Stimulated activated CD8-positive, alpha-beta memory T cell treated with anti-CD3 and anti-CD28 coated beads, Interleukin-7, amount 100 ng/mL, for 24 hours (primary cell): ENCODE results near the gene UBASH3B.

Experiments used
- DNase-seq: peaks from one replicate; pipeline ENCODE4 v3.0.0-alpha.2; 2020; ENCODE audit warnings: low read depth

UBASH3B gene

DNA sequence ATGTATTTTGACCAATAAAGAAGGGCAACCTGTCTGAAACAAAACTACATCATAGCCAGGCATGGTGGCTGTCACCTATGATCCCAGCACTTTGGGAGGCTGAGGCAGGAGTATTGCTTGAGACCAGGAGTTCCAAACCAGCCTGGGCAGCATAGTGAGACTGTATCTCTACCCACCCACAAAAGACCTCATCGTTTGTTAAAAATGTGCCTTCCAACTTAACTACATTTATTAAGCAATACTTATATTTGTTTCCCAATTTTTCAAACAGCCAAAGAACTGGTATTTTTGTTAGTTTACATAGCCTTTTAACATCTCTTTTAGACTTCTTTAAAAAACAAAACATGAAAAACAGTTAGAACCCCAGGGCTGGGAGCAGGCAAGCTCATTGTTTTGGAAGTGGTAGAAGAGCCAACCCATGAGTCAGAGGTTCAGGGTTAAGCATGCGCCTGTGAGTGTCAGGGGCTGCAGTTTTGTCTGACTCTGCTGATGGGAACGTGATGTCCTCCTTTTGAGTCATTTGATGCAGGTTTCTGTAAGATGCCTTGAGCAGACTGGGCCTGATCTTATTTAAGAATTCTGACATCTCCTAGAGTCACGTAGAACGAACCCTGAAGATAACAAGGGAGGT, 128.9 kb downstream of the UBASH3B start:
- DNase-seq: no peak

DNA sequence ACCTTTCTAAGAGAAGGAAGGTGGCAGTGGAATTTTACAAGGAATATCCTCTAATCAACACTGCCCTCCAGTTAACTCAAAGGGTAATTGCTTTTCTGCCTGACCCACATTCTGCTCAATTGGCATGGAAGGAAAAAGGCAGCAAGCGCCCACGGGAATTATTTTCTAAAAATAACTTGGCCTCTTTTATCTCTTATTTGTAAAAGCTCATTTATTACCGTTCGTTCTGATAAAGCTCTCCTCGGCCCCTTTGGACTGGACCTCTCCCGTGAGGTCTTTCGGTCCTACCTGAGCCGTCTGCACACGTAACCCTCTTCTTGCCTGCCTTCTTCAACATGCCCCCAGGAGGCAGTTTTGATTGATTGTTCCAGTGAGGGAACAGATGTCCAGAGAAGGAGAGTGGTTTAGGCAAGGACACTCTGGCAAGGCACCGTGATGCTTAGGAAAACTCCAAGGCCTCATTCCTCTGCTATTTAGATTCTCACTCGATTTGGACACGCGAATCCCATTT, 129.6 kb downstream of the UBASH3B start:
- no peak for DNase-seq

DNA sequence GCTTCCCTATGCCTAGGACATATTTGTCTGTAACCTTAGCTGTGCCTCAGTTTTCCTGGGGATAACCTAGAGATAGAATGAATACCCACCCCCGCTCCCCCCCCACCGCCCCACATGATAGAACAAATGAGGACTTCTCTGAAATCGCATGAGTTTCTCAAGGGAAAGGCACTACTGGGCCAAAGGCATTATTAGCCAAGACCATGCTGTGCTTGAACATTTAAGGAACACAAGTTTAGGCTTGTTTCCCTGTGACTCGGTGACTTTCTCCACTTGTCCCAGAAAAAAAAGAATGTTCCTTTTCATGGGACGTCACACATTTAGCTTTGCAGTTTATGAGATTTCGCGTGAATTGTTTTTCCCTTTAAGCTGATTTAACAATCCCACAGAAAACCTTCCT, 131.4 kb downstream of the UBASH3B start:
- DNase-seq: no peak

DNA sequence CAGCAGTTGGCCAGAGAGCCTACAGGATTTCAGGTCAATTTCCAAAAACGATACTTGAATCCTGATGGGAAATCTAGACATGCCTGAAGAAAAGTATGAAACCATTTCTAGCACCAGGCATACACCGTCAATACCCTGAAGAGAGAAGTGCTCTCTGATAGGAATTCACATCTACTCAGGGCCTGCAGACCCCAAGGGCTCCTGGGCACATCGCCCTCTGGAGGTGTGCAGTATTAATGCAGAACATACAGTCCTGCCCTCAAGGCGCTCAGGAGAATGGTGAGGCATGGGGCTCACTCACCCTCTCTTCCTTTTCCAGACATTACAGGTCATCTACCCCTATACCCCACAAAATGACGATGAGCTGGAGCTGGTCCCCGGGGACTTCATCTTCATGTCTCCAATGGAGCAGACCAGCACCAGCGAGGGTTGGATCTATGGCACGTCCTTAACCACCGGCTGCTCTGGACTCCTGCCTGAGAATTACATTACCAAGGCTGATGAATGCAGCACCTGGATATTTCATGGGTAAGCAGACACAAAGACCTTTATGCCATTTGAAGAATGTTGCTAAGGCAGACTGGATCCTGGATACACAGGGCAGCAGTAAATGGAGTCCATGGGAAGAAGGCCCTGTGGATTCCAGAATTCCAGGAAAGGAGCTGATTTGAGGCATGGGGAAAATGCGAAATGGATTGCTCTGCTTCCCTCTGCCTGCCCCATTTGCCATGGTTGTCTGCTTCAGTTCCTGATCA, 133.4 kb downstream of the UBASH3B start:
- DNase-seq: no peak

DNA sequence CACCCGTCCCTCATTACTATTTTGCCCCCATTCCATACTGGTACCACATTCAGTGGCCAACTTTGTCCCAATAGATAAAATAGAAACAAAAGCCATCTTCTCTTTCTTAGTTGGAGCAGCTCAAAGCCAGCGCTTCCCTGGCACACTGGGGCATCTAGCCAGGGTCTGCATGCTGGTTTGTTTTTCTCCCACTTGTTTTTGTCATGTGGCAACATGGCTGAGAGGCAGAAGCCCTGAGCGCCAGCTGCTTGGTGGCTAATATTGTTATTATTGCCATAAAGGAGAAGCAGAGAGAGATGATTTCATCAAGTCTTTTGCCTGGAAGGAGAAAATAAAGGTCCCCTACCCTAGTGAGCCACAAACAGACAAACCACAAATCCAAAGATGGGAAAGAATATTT, 134.4 kb downstream of the UBASH3B start:
- no peak for DNase-seq

DNA sequence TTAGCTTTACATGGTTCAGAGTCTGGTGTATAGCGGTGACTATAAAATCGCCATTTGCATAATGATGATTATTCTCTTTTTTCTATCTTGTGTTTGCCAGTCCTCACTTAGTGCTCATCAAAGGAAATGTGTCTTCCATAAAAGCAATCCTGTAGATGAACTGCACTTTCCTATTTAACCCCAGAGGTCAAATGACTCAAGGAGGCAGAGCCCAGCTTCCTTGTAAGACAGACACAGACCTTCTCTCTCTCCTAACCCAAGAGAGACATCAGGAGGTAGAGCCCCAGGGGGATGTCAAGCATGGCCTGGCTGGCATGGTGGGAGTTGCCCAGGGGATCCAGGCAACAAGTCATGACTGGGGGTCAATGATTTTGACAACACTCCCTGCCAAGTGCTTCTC, 135.9 kb downstream of the UBASH3B start:
- DNase-seq: no peak

DNA sequence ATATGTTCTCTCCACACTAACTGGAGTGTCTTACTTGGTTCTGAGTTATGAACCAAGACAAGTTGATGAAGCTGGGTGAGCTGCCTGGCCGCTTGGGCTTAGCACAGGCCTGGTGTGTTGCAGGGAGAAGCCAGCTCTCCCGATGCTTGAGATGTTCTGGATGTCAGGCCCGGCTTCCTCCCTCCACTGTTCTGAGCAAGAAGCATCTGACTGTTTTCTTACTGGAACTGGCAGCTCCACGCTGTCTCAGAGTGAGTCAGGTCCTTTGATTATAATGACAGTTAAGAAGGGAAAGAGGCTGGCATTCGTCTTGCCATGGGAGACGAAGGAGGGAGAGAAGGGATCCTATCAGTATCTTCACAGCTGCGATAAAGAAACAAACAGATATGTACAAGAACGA, 136.3 kb downstream of the UBASH3B start:
- DNase-seq: no peak

DNA sequence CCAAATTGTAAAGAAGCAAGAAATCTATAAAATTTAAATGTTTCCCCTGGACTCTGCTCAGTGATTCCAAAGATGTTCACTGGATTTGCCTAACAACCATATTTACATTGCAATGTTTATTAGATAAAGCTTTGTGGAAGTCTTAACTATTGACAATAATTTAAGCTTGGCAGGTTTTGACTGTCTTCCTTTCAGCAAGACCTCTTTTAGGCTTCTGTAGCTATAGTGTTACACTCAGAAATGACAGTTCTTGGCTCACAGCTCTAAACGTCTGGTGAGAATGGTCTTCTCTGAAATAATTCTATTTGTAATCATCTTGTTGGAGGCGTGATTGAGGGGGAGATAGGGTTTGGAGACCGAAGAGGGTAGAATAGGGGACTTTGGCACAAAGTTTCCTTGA, 138.0 kb downstream of the UBASH3B start:
- no peak for DNase-seq

DNA sequence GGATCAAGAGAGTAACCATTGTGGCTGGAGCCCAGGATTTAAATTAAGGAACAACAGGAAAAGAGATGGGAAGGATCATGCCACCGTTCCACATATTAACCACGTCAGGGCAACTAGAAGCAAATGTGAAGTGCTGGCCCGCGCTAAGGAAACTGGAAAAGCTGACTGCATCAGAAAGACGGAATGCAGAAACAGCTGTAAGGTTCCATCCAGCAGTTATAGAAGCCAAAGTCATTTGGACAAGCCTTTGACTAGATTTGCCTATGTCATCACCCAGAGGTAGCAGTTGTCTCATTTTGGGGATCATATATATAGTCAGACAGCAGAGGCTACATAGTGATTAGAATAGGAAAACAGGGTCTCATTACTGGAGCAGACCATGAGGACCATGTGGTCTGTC, 139.8 kb downstream of the UBASH3B start:
- no peak for DNase-seq

DNA sequence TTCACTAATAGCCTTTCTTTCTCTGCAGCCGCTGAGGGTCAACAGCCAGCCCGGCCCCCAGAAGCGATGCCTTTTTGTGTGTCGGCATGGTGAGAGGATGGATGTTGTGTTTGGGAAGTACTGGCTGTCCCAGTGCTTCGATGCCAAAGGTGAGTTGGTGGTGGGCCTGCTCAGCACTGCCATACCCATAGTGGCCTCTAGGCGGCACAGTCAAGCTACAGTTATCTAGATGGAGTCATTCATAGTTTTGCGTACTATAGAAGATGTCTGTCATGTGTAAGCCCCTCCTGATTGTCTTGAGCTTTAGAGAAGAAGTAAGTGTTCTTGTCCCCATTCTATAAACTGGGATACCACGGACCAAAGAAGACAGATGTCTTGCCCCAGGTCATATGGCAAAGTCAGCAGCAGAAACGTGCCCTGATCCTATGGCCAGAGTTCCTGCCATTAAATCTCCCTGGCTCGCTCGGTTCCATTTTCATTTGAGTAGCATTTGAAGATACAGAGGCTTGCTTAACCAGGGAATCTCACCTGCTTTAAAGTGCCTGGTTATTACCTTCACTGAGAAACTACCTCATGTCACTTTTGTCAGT, 140.7 kb downstream of the UBASH3B start:
- DNase-seq: peak; percentile 59

DNA sequence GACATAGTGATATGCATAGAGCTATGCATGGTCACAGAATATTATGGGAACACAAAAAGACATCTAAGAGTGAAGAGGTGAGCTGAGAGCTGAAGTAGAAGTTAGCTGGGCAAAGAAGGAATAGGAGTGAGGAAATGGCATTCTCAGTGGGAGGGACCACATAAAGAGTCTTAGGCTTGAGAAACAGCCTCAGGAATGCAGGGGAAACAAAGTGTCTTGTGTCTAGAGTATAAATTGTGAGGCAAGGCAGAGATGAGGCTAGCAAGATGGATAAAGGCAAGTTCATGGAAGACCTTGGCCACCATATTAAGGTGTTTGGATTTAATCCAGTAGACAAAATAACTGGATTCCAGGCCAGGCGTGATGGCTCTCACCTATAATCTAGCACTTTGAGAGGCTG, 142.1 kb downstream of the UBASH3B start:
- no peak for DNase-seq

DNA sequence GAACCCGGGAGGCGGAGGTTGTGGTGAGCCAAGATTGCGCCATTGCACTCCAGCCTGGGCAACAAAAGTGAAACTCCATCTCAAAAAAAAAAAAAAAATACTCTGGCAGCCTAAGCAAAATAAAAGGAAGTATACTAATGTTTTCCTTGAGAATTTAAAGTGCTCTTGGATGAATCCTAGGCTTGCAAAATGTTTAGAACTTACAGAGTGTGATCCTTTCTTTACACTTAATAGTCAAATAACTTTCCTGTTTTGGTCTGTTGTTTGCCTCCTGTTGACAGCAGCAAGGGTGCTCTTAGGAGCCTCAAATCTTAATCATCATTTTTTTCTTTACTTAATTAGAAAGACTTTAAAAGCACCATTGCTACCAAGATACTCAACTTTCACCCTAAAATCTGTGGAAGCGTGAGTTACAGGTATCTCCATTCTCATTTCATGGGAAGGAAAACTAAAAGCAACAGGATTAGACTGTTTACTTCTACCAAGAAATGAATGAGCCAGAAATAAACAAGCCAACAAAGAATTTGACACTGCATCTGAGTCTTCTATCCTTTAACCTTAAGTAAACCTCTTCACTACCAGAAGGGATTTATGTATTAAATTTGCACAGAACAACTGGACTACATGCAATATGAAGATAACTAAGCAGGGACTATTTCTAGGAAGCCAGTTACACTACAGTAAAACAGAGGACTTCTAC, 144.0 kb downstream of the UBASH3B start:
- no peak for DNase-seq

DNA sequence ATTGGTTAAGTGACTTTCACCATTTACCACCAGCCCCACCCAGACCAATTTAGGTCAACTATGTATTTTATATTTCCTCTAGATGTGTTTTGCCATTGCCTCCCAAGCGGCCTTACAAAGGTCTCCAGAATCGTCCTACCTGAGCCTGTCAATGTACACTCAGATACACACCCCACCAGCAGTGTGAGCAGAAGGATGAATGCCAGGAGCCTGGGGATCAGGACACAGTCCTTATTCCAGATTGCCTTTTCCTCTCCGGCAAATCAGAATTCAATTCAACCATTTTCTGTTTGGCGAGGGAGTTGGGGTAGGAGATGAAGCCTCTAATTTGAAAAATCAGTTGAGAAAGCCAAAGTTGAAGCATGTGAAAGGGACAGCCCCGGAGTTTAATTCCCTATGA, 147.4 kb downstream of the UBASH3B start:
- no peak for DNase-seq

DNA sequence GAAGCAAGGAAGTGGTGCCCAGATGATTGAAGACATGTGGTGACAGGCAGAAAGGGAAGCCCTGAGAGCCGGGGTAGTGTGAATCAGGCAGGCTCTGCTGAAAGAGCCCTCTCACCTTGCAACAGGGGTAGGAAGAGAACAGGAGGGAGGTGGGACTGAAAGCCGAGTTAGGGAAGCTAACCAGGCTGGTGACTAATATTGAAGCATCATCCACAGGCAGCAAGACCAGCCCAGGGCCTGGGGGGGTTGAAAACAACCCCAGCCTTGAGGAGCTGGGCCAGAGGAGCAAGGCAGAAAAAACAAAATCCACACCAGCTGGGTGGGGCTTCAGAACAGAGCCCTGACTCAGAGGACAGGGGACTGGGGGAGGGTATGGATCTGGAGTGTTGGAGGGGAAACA, 147.8 kb downstream of the UBASH3B start:
- no peak for DNase-seq

DNA sequence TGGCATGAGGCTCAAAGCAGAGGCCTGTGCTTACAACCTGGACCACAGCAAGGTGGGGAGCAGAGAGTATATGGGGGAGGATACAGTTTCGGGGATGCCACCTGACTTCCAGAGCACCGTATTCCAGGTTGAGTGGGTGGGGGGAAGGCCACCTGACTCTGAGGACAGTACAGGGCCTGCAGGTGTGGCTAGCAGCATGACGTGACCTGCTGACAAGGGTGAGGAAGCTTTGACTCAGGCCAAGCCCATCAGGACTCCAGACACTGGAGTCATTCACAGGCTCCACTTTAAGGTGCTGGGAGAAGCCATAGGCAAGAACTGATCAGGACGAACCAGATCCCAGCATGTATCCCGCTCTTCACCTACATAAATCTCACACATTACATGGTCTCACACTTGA, 148.2 kb downstream of the UBASH3B start:
- DNase-seq: no peak

DNA sequence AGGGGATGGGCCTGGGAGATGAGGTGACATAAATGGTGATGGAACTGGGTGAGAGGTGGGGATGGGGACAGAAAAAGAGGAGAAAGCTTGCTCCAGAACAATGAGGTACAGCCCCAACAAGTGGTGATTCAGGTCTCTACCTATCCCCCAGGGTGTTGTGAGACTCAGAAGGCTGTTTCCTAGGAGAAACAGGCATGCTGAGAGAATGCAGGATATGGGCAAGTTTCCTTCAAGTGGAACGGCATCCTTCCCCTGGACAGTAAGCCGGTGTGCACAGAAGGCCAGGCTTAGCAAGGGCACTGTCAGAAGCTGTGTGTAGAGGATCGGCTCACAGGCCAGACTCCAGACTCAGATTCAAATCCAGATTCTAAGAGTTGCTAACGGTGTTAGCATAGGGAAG, 148.6 kb downstream of the UBASH3B start:
- no peak for DNase-seq

DNA sequence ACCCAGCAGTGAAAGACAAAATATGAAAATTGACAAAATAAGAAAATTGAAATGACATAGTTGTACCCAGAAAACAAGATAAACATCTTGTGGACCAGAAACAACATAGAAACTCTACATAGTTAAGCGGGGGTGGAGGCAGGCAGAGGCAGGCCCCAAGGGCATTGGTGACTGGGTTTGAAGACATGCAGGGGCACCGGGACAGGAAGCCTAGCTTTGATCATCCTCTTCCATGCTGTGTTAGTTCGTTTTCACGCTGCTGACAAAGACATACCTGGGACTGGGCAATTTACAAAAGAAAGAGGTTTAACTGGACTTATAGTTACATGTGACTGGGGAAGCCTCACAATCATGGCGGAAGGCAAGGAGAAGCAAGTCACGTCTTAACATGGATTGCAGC, 149.3 kb downstream of the UBASH3B start:
- DNase-seq: no peak

DNA sequence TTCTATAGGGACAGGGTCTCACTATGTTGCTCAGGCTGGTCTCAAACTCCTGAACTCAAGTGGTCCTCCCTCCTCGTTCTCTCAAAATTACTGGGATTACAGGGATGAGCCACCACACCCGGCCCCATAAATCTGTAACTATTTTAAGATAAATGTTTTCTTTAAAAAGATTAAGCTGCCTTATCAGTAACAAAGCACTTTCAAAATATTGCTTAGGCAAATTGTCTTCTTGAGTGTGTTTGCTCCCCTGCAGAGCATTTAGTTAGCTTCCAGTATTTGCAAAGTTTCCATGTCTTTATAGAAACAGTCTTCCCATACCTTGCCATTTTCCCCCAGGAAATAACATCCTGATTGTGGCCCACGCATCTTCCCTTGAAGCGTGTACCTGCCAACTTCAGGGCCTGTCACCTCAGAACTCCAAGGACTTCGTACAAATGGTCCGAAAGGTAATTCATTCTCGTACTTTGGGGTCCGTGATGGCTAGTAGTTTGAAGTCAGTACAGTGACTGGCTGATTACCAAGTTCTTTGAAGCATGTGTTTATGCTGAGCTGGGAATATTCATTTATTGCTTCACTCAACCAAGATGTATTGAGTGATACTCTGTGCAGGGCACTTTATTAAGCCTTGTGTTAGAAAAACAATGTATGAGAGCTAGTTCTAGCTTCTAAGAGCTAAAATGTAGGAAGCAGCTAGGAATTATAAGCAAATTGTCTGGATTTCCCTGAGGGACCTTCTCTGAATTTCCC, 152.4 kb downstream of the UBASH3B start:
- DNase-seq: no peak

DNA sequence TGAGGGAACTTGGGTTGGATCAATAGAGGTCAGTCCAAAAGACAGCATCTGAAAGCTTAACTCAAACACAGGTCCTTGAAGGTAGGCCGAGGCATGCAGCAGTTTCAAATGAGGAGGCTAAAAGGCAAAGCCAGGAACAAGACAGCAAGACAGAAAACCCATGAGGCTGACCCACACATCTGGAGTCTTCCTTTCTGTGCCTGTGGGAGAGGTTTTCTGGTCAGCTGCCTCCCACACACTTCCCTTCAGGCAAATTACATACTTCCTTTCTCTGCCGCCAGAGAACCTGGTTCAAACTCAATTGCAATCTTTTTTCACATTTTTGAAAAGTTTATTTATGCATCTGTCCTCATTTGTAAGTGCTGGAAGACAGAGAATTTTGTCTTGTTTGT, 153.0 kb downstream of the UBASH3B start:
- no peak for DNase-seq

DNA sequence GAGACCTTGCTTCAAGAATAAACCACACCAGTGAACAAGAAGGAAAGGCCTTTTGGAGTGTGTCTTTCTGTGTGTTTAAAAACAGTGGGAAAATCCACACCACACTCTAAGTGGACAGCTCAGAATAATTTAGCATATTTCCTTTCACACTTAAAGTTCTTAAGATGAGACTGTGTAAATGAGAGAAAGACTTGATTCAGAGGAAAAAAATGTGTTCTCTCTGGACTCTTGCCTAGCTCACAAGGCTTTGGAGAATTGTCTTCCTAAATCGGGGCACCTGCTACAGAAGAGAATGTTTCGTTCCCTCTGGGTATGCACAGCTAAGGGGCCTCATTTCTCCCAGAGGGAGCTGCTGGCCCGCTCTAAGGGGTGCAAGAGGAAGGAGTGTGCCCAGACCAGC, 154.3 kb downstream of the UBASH3B start:
- no peak for DNase-seq

DNA sequence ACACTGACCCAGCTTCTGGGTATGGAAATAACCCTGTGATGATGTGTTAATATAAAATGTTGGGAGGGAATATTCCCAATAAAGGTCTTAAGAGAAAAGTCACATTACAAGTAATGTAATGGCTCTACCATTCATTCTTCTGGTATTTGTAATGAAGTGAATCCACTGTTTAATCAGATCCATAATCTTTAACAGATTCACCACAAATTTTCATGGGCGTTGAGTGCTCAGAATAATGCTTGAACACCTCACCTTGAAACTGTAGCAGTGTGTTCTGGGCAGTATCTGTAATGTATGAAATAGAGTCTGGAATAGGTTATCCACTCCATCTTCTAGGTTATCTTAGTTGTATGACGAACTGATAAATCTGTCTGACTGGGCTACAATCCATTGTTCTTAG, 156.2 kb downstream of the UBASH3B start:
- no peak for DNase-seq

DNA sequence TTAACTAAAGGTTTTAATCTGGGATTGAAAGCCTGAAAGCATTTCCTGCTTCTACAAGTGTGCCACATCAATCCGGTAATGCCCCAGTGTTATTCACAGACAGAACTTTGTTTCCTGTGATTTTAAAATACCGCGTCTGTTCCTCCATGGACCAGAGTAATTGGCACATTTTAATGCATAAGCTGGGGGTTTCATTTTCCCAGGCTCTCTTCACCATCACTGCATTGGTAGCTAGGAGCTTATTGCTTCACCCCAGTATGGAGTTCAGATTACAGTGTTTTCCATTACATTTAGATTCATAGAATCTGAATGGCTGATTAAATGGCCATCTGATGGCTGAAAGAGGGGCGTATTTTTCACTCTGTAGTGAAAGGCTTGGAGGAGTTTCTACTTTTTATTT, 157.1 kb downstream of the UBASH3B start:
- no peak for DNase-seq
